Skeletal muscle tissue (tissue), 4 donors: ENCODE measurements around the gene HMGA1. TPM values are rescaled to one million over a fixed set of nuclear protein-coding genes. Genes with fewer than 3 reads are reported as not detected.

Experiments used
- H3K27ac ChIP-seq: one replicate; pipeline ENCODE4 v1.7.0; 2013; ENCODE audit warnings: mild to moderate bottlenecking, low read depth, low read length, inconsistent platforms
- H3K27me3 ChIP-seq, 3 donors: one replicate each; pipeline ENCODE4 v1.7.0; 2013; ENCODE audit warnings: low read length in 3 of 3; ENCODE audit not compliant: control insufficient read depth in 3 of 3, insufficient read depth in 3 of 3
- H3K36me3 ChIP-seq, 3 donors: one replicate each; pipeline ENCODE4 v1.7.0; 2013; ENCODE audit warnings: low read length in 3 of 3; ENCODE audit not compliant: control insufficient read depth in 3 of 3, insufficient read depth in 3 of 3
- H3K4me1 ChIP-seq, 3 donors: one replicate each; pipeline ENCODE4 v1.7.0; 2013; ENCODE audit warnings: low read length in 3 of 3, mild to moderate bottlenecking in 3 of 3; ENCODE audit not compliant: control insufficient read depth in 3 of 3, insufficient read depth in 3 of 3
- H3K4me3 ChIP-seq, 3 donors: one replicate each; pipeline ENCODE4 v1.7.0; 2013; ENCODE audit warnings: low read length in 3 of 3
- H3K9ac ChIP-seq, 3 donors: one replicate each; pipeline ENCODE4 v1.7.0; 2013; ENCODE audit warnings: low read length in 3 of 3, mild to moderate bottlenecking in 3 of 3, moderate library complexity in 2 of 3, low read depth in 1 of 3
- H3K9me3 ChIP-seq, 3 donors: one replicate each; pipeline ENCODE4 v1.7.0; 2013; ENCODE audit warnings: low read length in 3 of 3; ENCODE audit not compliant: control insufficient read depth in 3 of 3
- total RNA-seq: library from RNA; depleted of rRNA; stranded (reverse); fragments of >200 nt; gene quantifications from one replicate; pipeline ENCODE4 v1.2.3, GENCODE V29; 2014
- donor health status: Osteomylitis.

The HMGA1 gene
- total RNA-seq, 1 donor from 2014 or later = 20.4 TPM

DNA sequence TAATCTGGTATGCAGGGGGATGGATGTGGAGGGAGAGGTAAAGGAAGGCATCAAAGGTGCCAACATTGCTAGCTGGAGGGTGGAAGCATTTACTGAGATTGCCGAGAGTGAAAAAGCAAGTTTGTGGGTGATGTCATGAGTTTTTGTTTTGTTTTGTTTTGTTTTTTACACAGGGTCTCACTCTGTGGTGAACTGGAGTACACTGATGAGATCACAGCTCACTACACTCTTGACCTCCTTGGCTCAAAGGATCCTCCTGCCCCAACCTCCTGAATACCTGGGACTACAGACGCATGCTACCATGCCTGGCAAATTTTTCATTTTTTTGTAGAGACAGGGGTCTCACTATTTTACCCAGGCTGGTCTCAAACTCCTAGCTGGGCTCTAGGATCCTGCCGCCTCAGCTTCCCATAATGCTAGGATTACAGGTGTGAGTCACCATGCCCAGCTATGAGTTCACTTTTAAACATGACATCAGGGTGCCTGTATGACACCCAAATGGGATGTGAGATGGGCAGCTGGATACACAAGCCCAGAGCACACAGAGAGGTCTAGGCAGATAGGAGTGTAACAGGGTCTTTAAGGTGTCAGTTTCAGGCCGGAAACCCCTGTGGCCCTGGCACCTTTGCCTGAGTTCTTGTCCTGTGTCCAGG lies 35.1 kb upstream of the HMGA1 start:
- H3K36me3 ChIP-seq = no peaks in the 10 kb centered on the region
- no peak overlapping the region for H3K4me3 ChIP-seq
- H3K27ac ChIP-seq = no peak overlapping the region
- H3K27me3 ChIP-seq = peaks cover 0 to 2% (median 0%) of the 10 kb centered on the region in 3 donors
- no peak overlapping the region for H3K9ac ChIP-seq
- peaks cover 2 to 3% (median 2%) of the 10 kb centered on the region in 3 donors for H3K4me1 ChIP-seq
- H3K9me3 ChIP-seq = no peaks in the 10 kb centered on the region

GRCh38 chr6:34202329-34203201 lies 34.1 kb upstream of the HMGA1 start:
- no peak overlapping the region for H3K9ac ChIP-seq
- H3K36me3 ChIP-seq = no peaks in the 10 kb centered on the region
- H3K27ac ChIP-seq = no peak overlapping the region
- no peaks in the 10 kb centered on the region for H3K9me3 ChIP-seq
- no peaks in the 10 kb centered on the region for H3K4me1 ChIP-seq
- H3K4me3 ChIP-seq = no peak overlapping the region
- H3K27me3 ChIP-seq = no peaks in the 10 kb centered on the region

DNA sequence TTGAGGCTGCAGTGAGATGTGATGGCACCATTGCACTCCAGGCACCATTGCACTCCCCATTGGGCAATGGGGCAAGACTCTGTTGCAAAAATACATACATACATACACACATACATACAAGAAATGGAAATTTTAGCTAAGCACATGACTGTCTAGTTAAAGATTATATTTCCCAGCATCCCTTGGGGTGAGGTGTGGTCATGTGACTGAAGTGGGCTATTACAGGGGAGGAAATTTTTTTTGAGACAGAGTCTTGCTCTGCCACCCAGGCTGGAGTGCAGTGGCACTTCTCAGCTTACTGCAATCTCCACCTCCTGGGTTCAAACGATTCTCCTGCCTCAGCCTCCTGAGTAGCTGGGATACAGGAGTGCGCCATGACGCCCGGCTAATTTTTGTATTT lies 32.0 kb upstream of the HMGA1 start:
- Histone ChIP-seq H3K27me3 (no peaks in the 10 kb centered on the region), H3K9ac (no peak overlapping the region), H3K4me3 (no peak overlapping the region), H3K9me3 (no peaks in the 10 kb centered on the region), H3K27ac (no peak overlapping the region), H3K36me3 (no peaks in the 10 kb centered on the region), H3K4me1 (no peaks in the 10 kb centered on the region)

DNA sequence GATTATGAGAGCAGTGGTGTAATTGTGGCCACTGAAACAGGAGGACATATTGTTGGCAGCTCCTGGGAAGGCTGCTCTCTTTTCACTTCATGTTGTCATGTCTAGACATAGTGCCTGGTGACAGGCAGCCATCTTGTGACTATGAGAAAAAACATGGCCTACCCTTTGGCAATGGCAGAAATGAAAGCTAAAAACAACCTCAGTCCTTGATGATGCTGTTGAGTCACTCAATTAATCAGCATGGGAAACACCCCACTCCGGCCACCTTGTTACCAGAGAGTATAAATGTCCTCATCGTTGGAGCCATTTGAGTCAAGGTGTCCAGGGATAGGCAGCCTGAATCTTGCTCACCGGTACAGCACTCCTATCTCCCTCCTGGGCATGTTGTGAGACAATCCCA lies 31.2 kb upstream of the HMGA1 start:
- Histone ChIP-seq H3K4me3 (no peak overlapping the region), H3K9ac (no peak overlapping the region), H3K27ac (no peak overlapping the region), H3K36me3 (no peaks in the 10 kb centered on the region), H3K9me3 (no peaks in the 10 kb centered on the region), H3K4me1 (no peaks in the 10 kb centered on the region), H3K27me3 (no peaks in the 10 kb centered on the region)

GRCh38 chr6:34205916-34206315 lies 30.8 kb upstream of the HMGA1 start:
- Histone ChIP-seq H3K4me1 (no peaks in the 10 kb centered on the region), H3K9ac (no peak overlapping the region), H3K27me3 (no peaks in the 10 kb centered on the region), H3K9me3 (no peaks in the 10 kb centered on the region), H3K36me3 (no peaks in the 10 kb centered on the region), H3K27ac (no peak overlapping the region), H3K4me3 (no peak overlapping the region)

- H3K4me1 ChIP-seq = no peaks in the 10 kb centered on the region
- no peak overlapping the region for H3K9ac ChIP-seq
- no peak overlapping the region for H3K27ac ChIP-seq
- no peaks in the 10 kb centered on the region for H3K27me3 ChIP-seq
- no peaks in the 10 kb centered on the region for H3K9me3 ChIP-seq
- no peak overlapping the region for H3K4me3 ChIP-seq
- no peaks in the 10 kb centered on the region for H3K36me3 ChIP-seq
Measured at GRCh38 chr6:34206726-34207125, 29.9 kb upstream of the HMGA1 start.

DNA sequence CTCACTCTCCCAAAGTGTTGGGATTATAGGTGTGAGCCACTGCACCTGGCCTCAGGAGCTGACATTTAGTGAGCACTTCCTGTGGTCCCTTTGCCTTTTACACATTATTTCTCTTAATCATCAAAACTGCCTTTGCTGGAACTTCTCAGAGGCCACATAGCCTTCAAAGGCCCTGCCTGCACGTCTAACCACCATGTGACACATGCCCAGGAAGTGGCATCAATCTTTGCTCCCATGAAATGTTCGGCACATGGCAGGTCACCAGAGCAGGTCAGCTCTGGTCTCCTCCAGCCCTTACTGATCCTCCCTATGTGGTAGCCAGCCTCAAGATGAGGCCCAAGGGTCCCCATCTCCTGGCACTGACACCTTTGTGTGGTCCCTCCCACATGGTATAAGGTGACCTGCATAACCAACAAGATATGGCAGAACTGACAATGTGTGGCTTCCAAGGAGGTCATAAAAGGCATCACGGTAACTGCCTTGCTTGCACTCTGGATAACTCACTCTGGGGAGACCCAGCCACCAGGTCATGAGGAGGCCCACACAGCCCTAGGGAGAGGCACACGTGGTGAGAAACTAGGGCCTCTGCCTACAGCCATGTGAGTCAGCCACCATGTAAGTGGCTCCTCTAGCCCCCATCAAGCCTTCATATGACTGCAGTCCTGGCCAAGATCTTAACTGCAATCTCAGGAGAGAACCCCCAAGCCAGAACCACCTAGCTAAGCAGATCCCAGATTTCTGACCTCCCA lies 28.8 kb upstream of the HMGA1 start:
- Histone ChIP-seq H3K4me3 (no peak overlapping the region), H3K36me3 (no peaks in the 10 kb centered on the region), H3K27ac (no peak overlapping the region), H3K9me3 (no peaks in the 10 kb centered on the region), H3K4me1 (no peaks in the 10 kb centered on the region), H3K9ac (no peak overlapping the region), H3K27me3 (no peaks in the 10 kb centered on the region)

GRCh38 chr6:34213772-34214171 lies 22.9 kb upstream of the HMGA1 start:
- no peaks in the 10 kb centered on the region for H3K4me1 ChIP-seq
- H3K9ac ChIP-seq = no peak overlapping the region
- H3K27me3 ChIP-seq = no peaks in the 10 kb centered on the region
- no peak overlapping the region for H3K27ac ChIP-seq
- H3K4me3 ChIP-seq = no peak overlapping the region
- no peaks in the 10 kb centered on the region for H3K36me3 ChIP-seq
- no peaks in the 10 kb centered on the region for H3K9me3 ChIP-seq

GRCh38 chr6:34218691-34219090 lies 18.0 kb upstream of the HMGA1 start:
- Histone ChIP-seq H3K4me3 (no peak overlapping the region), H3K36me3 (no peaks in the 10 kb centered on the region), H3K9ac (no peak overlapping the region), H3K4me1 (peaks cover 6 to 7% (median 6%) of the 10 kb centered on the region in 3 donors), H3K9me3 (no peaks in the 10 kb centered on the region), H3K27me3 (no peaks in the 10 kb centered on the region), H3K27ac (no peak overlapping the region)
